GM18498 (cell line): ENCODE data around the gene OR2V1.
"Not testable (repeated sequence)": the region's sequence is repeated elsewhere in the genome, so short reads cannot be mapped to it uniquely, and the experiment has no call there.

Source experiments
- ATAC-seq: cut with Tn5 transposase; IDR thresholded peaks from one replicate; pipeline ENCODE4 v1.9.1; 2021; ENCODE audit warnings: mild to moderate bottlenecking, moderate library complexity; ENCODE audit not compliant: unreplicated experiment

The OR2V1 gene

GRCh38 chr5:181160755-181161533 is 30.0 kb upstream of the OR2V1 start:
- ATAC-seq: not testable (repeated sequence)

GRCh38 chr5:181160152-181160754 is 29.3 kb upstream of the OR2V1 start:
- peak; percentile 56 for ATAC-seq

- ATAC-seq: peak; percentile 66
Measured at GRCh38 chr5:181159286-181160151, 28.6 kb upstream of the OR2V1 start.

GRCh38 chr5:181158869-181159268 is 27.9 kb upstream of the OR2V1 start:
- no peak for ATAC-seq

- no peak for ATAC-seq
Measured at GRCh38 chr5:181156758-181157157, 25.8 kb upstream of the OR2V1 start.

GRCh38 chr5:181153814-181154213 is 22.8 kb upstream of the OR2V1 start:
- ATAC-seq: no peak

GRCh38 chr5:181152406-181152805 is 21.4 kb upstream of the OR2V1 start:
- ATAC-seq: no peak

- no peak for ATAC-seq
Measured at GRCh38 chr5:181151146-181151545, 20.2 kb upstream of the OR2V1 start.

GRCh38 chr5:181149806-181150733 is 19.1 kb upstream of the OR2V1 start:
- no peak for ATAC-seq

GRCh38 chr5:181149355-181149754 is 18.4 kb upstream of the OR2V1 start:
- no peak for ATAC-seq

DNA sequence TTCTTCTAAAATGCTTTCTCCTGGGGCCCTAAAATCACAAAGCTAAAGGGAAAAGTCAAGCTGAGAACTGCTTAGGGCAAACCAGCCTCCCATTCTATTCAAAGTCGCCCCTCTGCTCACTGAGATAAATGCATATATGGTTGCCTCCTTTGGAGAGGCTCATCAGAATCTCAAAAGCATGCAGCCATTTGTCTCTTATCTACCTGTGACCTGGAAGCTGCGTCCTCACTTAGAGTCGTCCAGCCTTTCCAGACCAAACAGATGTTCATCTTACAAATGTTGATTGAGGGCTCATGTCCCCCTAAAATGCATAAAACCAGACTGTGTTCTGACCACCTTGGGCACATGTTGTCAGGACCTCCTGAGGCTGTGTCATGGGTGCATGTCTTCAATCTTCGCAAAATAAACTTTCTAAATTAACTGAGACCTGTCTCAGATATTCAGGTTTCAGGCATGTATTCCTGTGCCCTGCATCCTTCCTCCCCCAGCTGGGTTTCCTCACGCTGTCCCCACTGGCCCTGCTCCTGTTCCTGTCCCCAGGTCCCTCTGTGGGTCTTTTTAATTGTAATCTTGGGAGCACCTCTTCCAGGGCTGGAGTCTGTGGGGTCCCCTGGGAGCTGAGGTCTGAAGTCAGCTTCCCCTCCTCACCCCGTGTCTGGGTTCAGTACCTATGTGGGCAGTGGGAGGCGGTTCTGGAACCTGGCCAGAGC is 16.1 kb upstream of the OR2V1 start, which contains the start of gene OR2V2:
Gene OR2V2 (plus strand): TSS at position 660 of the 710 bp plus-strand sequence. CDS start 7,357 bp downstream, outside the sequence.
- not testable (repeated sequence) for ATAC-seq

- no peak for ATAC-seq
Measured at GRCh38 chr5:181145133-181145532, 14.2 kb upstream of the OR2V1 start.

GRCh38 chr5:181142054-181142453 is 11.1 kb upstream of the OR2V1 start:
- no peak for ATAC-seq

DNA sequence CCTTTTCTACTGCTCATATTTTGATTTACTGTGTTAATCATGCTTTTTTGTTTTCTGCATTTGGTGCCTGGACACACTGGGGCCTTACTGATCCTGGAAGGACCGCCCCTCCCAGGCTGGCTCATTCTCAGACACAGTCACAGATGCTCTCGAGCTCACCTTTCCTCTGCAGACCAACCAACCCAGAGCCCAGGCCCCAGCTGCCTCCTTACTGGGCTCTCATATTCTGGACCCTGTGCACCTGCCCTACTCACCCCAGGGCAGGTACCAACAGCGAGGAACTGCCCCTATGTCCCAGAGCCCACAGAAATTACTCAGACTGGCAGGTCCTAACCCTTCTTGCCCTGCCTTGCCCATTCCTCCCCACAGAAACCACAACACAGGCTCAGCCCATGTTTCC is 9.8 kb upstream of the OR2V1 start:
- no peak for ATAC-seq

- no peak for ATAC-seq
Measured at GRCh38 chr5:181138258-181138657, 7.3 kb upstream of the OR2V1 start.

DNA sequence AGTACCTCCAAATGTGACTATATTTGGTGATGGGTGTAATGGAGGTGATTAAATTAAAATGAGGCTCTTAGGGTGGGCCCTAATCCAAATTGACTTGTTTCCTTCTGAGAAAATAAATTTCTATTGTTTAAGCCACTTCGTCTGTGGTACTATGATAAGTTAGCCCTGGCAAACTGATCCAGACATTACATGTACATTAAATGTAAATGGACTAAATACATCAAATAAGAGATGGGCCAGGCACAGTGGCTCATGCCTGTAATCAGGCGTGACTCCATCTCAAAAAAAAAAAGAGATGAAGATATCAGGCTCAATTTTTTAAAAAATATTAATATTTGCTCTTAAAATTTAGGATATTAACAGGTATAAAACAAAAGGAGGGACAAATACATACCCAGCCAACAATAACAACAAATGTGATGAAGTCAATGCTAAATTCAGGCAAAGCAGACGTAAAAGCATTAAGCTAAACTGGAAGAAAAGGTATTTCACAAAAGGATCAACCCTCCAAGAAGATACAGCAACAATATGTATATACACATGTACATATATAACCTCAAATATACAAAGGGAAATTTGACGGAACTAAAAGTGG is 5.5 kb upstream of the OR2V1 start:
- no peak for ATAC-seq

DNA sequence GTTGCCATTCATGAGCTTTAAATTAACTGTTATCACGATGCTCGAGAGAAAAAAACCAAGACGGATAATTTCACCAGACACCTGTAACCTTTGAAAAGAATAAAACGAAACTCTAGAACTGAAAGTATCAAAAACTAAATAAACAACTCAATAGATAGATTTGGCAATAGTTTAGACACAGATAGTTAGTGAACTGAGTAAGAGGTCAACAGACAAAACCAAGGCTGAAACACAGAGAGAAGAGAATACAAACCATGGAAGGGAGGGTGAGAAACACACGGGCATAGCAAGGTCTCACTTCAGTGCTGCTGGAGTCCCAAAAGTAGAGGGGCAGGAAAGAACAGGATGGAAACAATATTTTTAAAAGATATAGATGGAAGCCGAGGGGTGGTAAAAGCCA is 3.3 kb upstream of the OR2V1 start:
- ATAC-seq: no peak

GRCh38 chr5:181133610-181134231 is 2.8 kb upstream of the OR2V1 start:
- ATAC-seq: no peak

DNA sequence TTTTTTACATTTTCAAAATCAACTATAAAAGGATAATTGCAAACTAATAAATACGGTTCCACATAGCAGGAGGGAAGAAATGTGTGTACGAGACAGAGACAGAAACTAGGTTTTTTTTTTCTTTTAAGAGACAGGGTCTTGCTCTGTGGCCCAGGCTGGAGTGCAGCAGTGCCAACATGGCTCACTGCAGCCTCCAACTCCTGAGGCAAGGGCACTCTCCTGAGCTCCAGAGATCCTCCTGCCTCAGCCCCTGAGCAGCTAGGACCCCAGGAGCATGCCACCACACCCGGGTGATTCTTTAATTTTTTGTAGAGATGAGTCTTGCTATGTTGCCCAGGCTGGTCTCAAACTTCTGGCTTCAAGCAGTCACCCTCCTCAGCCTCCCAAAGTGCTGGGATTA is 2.1 kb upstream of the OR2V1 start:
- ATAC-seq: no peak
